ENCODE results near the gene CENPU.

Gene CENPU

DNA sequence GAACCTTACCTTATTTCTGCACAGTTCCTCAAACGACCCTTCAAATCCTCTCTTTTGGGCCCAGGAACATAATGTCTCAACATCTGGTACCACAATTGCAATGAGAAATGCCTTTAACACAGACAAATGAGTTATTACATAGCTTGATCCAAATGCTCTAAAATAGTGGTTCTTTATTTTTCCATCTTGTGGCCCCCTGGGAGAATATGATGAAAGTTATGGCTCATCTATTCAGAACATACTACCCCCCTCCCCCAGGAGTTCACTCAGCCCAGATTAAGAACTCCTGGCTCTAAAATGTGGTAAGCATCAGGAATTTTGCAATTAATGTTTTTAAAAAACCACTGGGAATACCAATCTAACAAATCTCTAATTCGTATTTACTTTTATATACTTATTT lies 23.9 kb upstream of the CENPU start:
- DNase-seq (ENCODE audit: low read depth in 1 of 2, low spot score in 1 of 2): no peak
- TF ChIP-seq, protein P1, sequence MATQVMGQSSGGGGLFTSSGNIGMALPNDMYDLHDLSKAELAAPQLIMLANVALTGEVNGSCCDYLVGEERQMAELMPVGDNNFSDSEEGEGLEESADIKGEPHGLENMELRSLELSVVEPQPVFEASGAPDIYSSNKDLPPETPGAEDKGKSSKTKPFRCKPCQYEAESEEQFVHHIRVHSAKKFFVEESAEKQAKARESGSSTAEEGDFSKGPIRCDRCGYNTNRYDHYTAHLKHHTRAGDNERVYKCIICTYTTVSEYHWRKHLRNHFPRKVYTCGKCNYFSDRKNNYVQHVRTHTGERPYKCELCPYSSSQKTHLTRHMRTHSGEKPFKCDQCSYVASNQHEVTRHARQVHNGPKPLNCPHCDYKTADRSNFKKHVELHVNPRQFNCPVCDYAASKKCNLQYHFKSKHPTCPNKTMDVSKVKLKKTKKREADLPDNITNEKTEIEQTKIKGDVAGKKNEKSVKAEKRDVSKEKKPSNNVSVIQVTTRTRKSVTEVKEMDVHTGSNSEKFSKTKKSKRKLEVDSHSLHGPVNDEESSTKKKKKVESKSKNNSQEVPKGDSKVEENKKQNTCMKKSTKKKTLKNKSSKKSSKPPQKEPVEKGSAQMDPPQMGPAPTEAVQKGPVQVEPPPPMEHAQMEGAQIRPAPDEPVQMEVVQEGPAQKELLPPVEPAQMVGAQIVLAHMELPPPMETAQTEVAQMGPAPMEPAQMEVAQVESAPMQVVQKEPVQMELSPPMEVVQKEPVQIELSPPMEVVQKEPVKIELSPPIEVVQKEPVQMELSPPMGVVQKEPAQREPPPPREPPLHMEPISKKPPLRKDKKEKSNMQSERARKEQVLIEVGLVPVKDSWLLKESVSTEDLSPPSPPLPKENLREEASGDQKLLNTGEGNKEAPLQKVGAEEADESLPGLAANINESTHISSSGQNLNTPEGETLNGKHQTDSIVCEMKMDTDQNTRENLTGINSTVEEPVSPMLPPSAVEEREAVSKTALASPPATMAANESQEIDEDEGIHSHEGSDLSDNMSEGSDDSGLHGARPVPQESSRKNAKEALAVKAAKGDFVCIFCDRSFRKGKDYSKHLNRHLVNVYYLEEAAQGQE (IDR thresholded peaks at IDR 0.05; ENCODE audit: insufficient replicate concordance, low read depth): no peak
- no peak for TF ChIP-seq POLR2AphosphoS5 (IDR thresholded peaks at IDR 0.05; ENCODE audit: low read depth)
- Histone ChIP-seq H3K27ac (replicated peaks) (no peak overlapping the region), H3K4me3 (replicated peaks; ENCODE audit: insufficient read depth, low read length) (no peak overlapping the region), H3K27me3 (ENCODE audit: insufficient read depth, poor library complexity, severe bottlenecking) (no peaks in the 10 kb centered on the region)

DNA sequence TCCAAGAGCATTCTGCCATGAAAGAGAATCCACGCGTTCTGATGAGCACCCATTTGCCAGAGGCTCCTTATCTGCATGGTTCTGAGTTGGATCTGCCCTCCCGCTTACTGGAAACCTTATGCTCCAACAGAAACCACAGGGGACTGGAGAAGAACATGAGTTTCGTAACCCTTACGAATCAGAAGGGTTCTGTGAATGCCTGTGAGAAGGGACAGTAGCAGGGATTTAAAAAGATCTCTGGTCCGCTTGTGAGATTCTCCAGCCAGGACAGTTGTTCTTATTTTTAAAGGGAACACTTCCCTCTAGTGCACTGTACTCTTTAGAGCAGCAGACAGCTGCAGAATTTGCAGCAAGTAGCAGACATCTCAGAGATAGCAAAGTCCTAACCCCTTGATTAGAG lies 22.5 kb upstream of the CENPU start:
- no peak for DNase-seq (ENCODE audit: low read depth in 1 of 2, low spot score in 1 of 2)
- H3K27ac ChIP-seq (replicated peaks): no peak overlapping the region
- no peaks in the 10 kb centered on the region for H3K27me3 ChIP-seq (ENCODE audit: insufficient read depth, poor library complexity, severe bottlenecking)
- TF ChIP-seq SPI1 (IDR thresholded peaks at IDR 0.05; ENCODE audit: borderline replicate concordance, low read depth) (no peak), POLR2AphosphoS5 (IDR thresholded peaks at IDR 0.05; ENCODE audit: low read depth) (no peak), GABPA (IDR thresholded peaks at IDR 0.05; ENCODE audit: low read depth) (no peak)
- TF ChIP-seq, protein P1 (IDR thresholded peaks at IDR 0.05; ENCODE audit: insufficient replicate concordance, low read depth): no peak
- TF ChIP-seq, protein P2, sequence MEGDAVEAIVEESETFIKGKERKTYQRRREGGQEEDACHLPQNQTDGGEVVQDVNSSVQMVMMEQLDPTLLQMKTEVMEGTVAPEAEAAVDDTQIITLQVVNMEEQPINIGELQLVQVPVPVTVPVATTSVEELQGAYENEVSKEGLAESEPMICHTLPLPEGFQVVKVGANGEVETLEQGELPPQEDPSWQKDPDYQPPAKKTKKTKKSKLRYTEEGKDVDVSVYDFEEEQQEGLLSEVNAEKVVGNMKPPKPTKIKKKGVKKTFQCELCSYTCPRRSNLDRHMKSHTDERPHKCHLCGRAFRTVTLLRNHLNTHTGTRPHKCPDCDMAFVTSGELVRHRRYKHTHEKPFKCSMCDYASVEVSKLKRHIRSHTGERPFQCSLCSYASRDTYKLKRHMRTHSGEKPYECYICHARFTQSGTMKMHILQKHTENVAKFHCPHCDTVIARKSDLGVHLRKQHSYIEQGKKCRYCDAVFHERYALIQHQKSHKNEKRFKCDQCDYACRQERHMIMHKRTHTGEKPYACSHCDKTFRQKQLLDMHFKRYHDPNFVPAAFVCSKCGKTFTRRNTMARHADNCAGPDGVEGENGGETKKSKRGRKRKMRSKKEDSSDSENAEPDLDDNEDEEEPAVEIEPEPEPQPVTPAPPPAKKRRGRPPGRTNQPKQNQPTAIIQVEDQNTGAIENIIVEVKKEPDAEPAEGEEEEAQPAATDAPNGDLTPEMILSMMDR (IDR thresholded peaks at IDR 0.05; ENCODE audit: insufficient read depth, low read length): no peak
- no peak overlapping the region for H3K4me3 ChIP-seq (replicated peaks; ENCODE audit: insufficient read depth, low read length)

DNA sequence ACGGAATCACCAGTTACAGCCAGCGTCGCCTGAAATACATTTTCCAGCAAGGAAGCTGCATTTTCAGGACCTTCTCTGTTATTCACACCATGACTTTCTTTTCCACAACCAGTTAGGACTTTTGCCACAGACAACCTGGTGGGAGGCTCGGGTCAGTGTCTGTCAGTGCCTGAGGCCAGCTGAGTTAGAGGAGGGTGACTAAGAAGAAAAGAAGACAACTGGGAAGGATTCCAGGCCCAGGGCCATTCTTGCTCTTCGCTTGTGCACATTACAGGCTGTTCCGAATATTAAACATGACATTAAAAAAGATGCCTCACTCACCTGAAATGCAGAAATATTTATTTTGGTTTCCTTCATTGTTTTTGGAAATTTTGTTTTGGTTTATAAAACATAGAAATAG lies 21.4 kb upstream of the CENPU start:
- TF ChIP-seq SPI1 (IDR thresholded peaks at IDR 0.05; ENCODE audit: borderline replicate concordance, low read depth) (no peak), POLR2AphosphoS5 (IDR thresholded peaks at IDR 0.05; ENCODE audit: low read depth) (no peak), GABPA (IDR thresholded peaks at IDR 0.05; ENCODE audit: low read depth) (no peak)
- TF ChIP-seq, protein P1 (IDR thresholded peaks at IDR 0.05; ENCODE audit: insufficient replicate concordance, low read depth): no peak
- TF ChIP-seq, protein P2 (IDR thresholded peaks at IDR 0.05; ENCODE audit: insufficient read depth, low read length): no peak
- H3K27me3 ChIP-seq (ENCODE audit: insufficient read depth, poor library complexity, severe bottlenecking): no peaks in the 10 kb centered on the region
- H3K4me3 ChIP-seq (replicated peaks; ENCODE audit: insufficient read depth, low read length): no peak overlapping the region
- no peak overlapping the region for H3K27ac ChIP-seq (replicated peaks)
- DNase-seq (ENCODE audit: low read depth in 1 of 2, low spot score in 1 of 2): no peak
